K562 (cell line): ENCODE data around the gene MYO9A.

Experiments
- CTCF ChIP-seq, 3 experiments: IDR thresholded peaks in 2 of 3; conservative IDR thresholded peaks in 1 of 3; 2 replicates each; pipeline ENCODE4 v1.5.1; 2011 to 2012; ENCODE audit warnings: low read length in 3 of 3, mild to moderate bottlenecking in 3 of 3, control low read depth in 2 of 3, improper control_type of control experiment in 1 of 3, inconsistent platforms in 1 of 3, low read depth in 1 of 3, mixed read lengths in 1 of 3, moderate library complexity in 1 of 3; ENCODE audit not compliant: insufficient read depth in 2 of 3
- EHMT2 ChIP-seq: fragments of 450-650 bp; IDR thresholded peaks from 2 replicates; pipeline ENCODE4 v1.6.1; 2018; ENCODE audit warnings: antibody characterized with exemption
- POLR2A ChIP-seq: fragments of 450-650 bp; conservative IDR thresholded peaks from 2 replicates; pipeline ENCODE4 v1.6.1; 2016
- RAD21 ChIP-seq, 2 experiments: fragments of 250-450 bp in 1 of 2; fragments of 450-650 bp in 1 of 2; sonication (Bioruptor Pico) in 1 of 2; formaldehyde crosslinking in 1 of 2; IDR thresholded peaks in 1 of 2; conservative IDR thresholded peaks in 1 of 2; 2 replicates each; pipeline versions ENCODE4 v1.4.0 to v1.8.0; 2020 to 2022; ENCODE audit warnings: mild to moderate bottlenecking in 2 of 2, moderate library complexity in 1 of 2
- SMC3 ChIP-seq: conservative IDR thresholded peaks from 2 replicates; pipeline ENCODE4 v1.6.1; 2011; ENCODE audit warnings: low read depth, low read length, improper control_type of control experiment; ENCODE audit not compliant: insufficient read depth
- ZBTB33 ChIP-seq: sonication (generic); formaldehyde crosslinking; IDR thresholded peaks from 2 replicates; pipeline ENCODE4 v1.8.1; 2023; ENCODE audit warnings: mild to moderate bottlenecking, missing genetic modification reagents
- ZNF184 ChIP-seq: sonication (generic); formaldehyde crosslinking; IDR thresholded peaks from 2 replicates; pipeline ENCODE4 v1.5.0; 2020; ENCODE audit warnings: missing genetic modification reagents
- ZNF764 ChIP-seq: fragments of 250-450 bp; sonication (Bioruptor Pico); IDR thresholded peaks from 2 replicates; pipeline ENCODE4 v1.4.0; 2020; ENCODE audit warnings: low read depth, mild to moderate bottlenecking, moderate library complexity

DNA sequence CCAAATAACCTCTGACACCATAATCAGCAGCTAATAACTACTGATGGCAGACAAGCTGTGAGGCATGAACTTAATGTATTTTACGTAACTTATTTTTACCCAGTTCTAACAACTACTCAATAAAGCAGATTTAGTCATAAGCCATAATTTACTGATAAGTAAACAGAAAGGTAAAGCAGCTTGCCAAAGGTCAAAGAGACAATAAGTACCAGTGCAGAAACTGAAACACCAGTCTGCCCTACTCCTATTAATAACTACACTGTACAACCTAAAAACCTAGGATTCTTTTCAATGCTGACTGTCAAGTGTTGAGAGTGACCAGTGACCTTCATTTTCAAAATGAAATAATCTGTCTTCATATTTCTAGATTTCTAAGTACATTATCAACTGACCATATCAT lies 155.4 kb downstream of the MYO9A start:
- no peak for TF ChIP-seq CTCF (IDR thresholded peaks at IDR 0.05 in 2 of 3, conservative IDR thresholded peaks at IDR 0.05 in 1 of 3; ENCODE audit: insufficient read depth in 2 of 3, low read depth in 1 of 3, low read length in 3 of 3)
- no peak for TF ChIP-seq SMC3
- no peak for TF ChIP-seq ZNF764 (CRISPR knock-in tag)
- no peak for TF ChIP-seq ZNF184 (CRISPR knock-in tag)
- TF ChIP-seq RAD21 (CRISPR knock-in tag; conservative IDR thresholded peaks at IDR 0.05 in 1 of 2, IDR thresholded peaks at IDR 0.05 in 1 of 2): no peak
- no peak for TF ChIP-seq EHMT2
- no peak for TF ChIP-seq POLR2A
- no peak for TF ChIP-seq ZBTB33 (CRISPR knock-in tag)
